Subcutaneous adipose tissue (tissue), 4 donors: ENCODE data around the gene PDRG1. TPM values are rescaled to one million over a fixed set of nuclear protein-coding genes. Genes with fewer than 3 reads are reported as not detected.

Experiments used
- CTCF ChIP-seq: fragments of 450-650 bp; IDR thresholded peaks from one replicate; pipeline ENCODE4 v1.5.1; 2016; ENCODE audit warnings: low read depth, mild to moderate bottlenecking, control low read depth, antibody characterized with exemption, moderate library complexity
- total RNA-seq, 4 donors: library from RNA; depleted of rRNA; stranded (reverse); fragments of >200 nt; gene quantifications; one replicate each; pipeline ENCODE4 v1.1.0, GENCODE V29; 2016

Gene PDRG1
- total RNA-seq, 4 donors from 2014 or later = 5.1 to 8.3 (median 6.6) TPM

DNA sequence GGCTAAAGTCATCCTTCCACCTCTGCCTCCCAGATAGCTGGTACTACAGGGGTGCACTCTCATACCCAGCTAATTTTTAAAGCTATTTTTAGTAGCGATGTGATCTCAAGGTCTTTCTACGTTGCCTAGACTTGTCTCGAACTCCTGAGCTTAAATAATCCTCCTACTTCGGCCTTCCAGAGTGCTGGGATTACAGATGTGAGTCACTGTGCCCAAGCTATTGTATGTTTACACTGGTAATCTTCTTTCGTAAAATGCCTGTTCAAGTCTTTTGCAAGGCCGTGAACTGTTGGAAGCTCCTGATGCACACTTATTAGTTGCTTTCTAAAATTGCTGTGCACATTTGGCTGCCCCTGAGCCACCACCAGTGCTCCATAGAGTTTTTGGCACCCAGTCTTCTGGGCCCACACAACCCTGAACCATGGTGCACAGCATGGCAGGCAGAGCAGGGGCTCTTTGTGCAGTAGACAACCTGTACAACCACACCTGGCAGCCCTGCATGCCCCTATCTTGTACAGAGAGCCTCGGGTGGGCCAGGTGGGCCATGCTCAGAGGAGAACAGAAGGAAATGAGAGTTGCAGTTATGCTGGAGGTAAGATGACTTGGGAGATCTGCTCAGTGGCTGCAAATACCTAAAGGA, 33.3 kb downstream of the PDRG1 start:
- TF ChIP-seq CTCF = no peak

DNA sequence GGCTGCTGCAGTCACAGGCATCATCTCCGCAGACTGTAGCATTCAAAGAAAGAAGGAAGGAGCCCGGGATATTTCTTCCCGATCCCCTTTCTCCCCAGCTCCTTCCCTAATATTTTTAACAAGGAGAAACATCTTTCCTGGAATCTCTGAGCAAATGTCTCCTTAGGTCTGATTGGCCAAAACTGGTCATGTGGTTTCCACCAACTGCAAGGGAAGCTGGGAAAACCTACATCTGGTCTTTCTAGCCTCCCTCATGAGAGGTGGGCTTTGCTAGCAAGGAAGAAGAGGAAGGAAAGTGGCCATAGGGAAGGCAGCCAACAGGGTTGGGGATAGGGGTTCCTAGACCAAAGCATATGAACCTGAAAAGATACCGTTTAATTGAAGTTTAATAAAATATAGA, 35.1 kb downstream of the PDRG1 start:
- no peak for TF ChIP-seq CTCF

- TF ChIP-seq CTCF = no peak
These were observed 36.2 kb downstream of the PDRG1 start for GRCh38 chr20:31915491-31916280.

- no peak for TF ChIP-seq CTCF
These were observed 37.7 kb downstream of the PDRG1 start for GRCh38 chr20:31914170-31914569.

GRCh38 chr20:31913431-31914157, 38.3 kb downstream of the PDRG1 start:
- TF ChIP-seq CTCF = no peak

- no peak for TF ChIP-seq CTCF
These were observed 41.6 kb downstream of the PDRG1 start for GRCh38 chr20:31910071-31910803.
